Spleen (tissue), 11 donors: ENCODE results near the gene BACE1-AS. TPM values are rescaled to one million over a fixed set of nuclear protein-coding genes. Genes with fewer than 3 reads are reported as not detected.

Experiments used
- DNase-seq: peaks from one replicate; pipeline ENCODE4 v3.0.0-alpha.2; 2020
- H3K27ac ChIP-seq, 8 donors: fragments of 200-600 bp; sonication (generic) in 7 of 8; 1 replicate in 4 of 8; 2 replicates in 4 of 8; pipeline versions ENCODE4 v1.5.0 to v1.8.0; 2016 to 2021; ENCODE audit warnings: inconsistent platforms in 4 of 8, mild to moderate bottlenecking in 4 of 8, moderate library complexity in 1 of 8
- H3K27me3 ChIP-seq, 7 donors: fragments of 200-600 bp; sonication (generic) in 6 of 7; replicated peaks in 1 of 7; 1 replicate in 4 of 7; 2 replicates in 3 of 7; pipeline versions ENCODE4 v1.5.0 to v1.8.0; 2016 to 2021; ENCODE audit warnings: inconsistent platforms in 3 of 7, mild to moderate bottlenecking in 1 of 7
- H3K36me3 ChIP-seq, 6 donors: fragments of 200-600 bp; sonication (generic) in 5 of 6; 1 replicate in 4 of 6; 2 replicates in 2 of 6; pipeline versions ENCODE4 v1.5.0 to v1.8.0; 2016 to 2021; ENCODE audit warnings: inconsistent platforms in 2 of 6
- H3K4me1 ChIP-seq, 6 donors: fragments of 200-600 bp; sonication (generic) in 5 of 6; 1 replicate in 3 of 6; 2 replicates in 3 of 6; pipeline versions ENCODE4 v1.5.0 to v1.8.0; 2016 to 2021; ENCODE audit warnings: inconsistent platforms in 3 of 6
- H3K4me3 ChIP-seq, 8 donors: fragments of 200-600 bp; sonication (generic) in 7 of 8; 1 replicate in 4 of 8; 2 replicates in 4 of 8; pipeline versions ENCODE4 v1.5.0 to v1.8.0; 2016 to 2021; ENCODE audit warnings: inconsistent platforms in 4 of 8, mild to moderate bottlenecking in 4 of 8, moderate library complexity in 2 of 8
- H3K9me3 ChIP-seq, 8 donors: fragments of 200-600 bp; sonication (generic) in 7 of 8; 1 replicate in 4 of 8; 2 replicates in 4 of 8; pipeline versions ENCODE4 v1.5.0 to v1.8.0; 2016 to 2021; ENCODE audit warnings: inconsistent platforms in 4 of 8
- POLR2A ChIP-seq, 3 donors: fragments of 450-650 bp; IDR thresholded peaks; one replicate each; pipeline ENCODE4 v1.5.1; 2017; ENCODE audit warnings: antibody characterized with exemption in 3 of 3, mild to moderate bottlenecking in 1 of 3
- POLR2AphosphoS5 ChIP-seq, 3 donors: sonication (generic); formaldehyde crosslinking; IDR thresholded peaks; one replicate each; pipeline ENCODE4 v1.5.1; 2017; ENCODE audit warnings: antibody characterized with exemption in 3 of 3
- WGBS, 5 donors: extraction: QIAGEN DNeasy Blood & Tissue Kit in 3 of 5; methylation state at CpG; one replicate each; pipeline versions ENCODE4 v1.1.5 to v1.1.7; 2013 to 2018; 5-methylcytosine and 5-hydroxymethylcytosine counted together
- intact Hi-C: fragments of 100-400 bp; cut with DNase I; formaldehyde crosslinking; loops from one replicate; pipeline ENCODE4 v1.15.0; 2023; ENCODE audit warnings: low total_unique reads
- polyA plus RNA-seq, 3 donors: library from polyadenylated mRNA; stranded (reverse); fragments of 200-250 nt; gene quantifications; one replicate each; pipeline ENCODE4 v1.2.1, GENCODE V29; 2013
- total RNA-seq, 7 donors: library from RNA; depleted of rRNA in 3 of 7; stranded (reverse); fragments of >200 nt in 3 of 7; fragmentation: NEBNext Ultra II Directional in 4 of 7; extraction: Animal tissue kit (Norgen Biotek cat#: 25700) in 4 of 7; gene quantifications; one replicate each; pipeline versions ENCODE4 v1.1.0 to v1.2.1, GENCODE V29; 2016 to 2021
- TF ChIP-seq, protein P1 (sequence below), 11 experiments: fragments of 200-600 bp in 7 of 11; fragments of 450-650 bp in 4 of 11; sonication (generic) in 4 of 11; IDR thresholded peaks in 8 of 11; conservative IDR thresholded peaks in 3 of 11; 1 replicate in 7 of 11; 2 replicates in 4 of 11; pipeline versions ENCODE4 v1.4.0 to v1.8.0; 2016 to 2021; ENCODE audit warnings: antibody characterized with exemption in 11 of 11, inconsistent platforms in 4 of 11, mild to moderate bottlenecking in 1 of 11
- donor health status: healthy with polysubstance abuse.
- donor health status: DM: no; HTN: no; CAD: no; lungs with moderate emphysema.
- donor health status: DM: no; HTN: no; CAD: no.
- donor health status: Bipolar disorder and iron deficiency.
- donor health status: healthy.
- donor health status: DM: no; HTN: no; CAD: no.
- donor health status: DM: yes; HTN: yes; CAD: no.

Gene BACE1-AS
- total and polyA plus RNA-seq, 10 donors: 3.9 to 12.1 (median 8.8) TPM

DNA sequence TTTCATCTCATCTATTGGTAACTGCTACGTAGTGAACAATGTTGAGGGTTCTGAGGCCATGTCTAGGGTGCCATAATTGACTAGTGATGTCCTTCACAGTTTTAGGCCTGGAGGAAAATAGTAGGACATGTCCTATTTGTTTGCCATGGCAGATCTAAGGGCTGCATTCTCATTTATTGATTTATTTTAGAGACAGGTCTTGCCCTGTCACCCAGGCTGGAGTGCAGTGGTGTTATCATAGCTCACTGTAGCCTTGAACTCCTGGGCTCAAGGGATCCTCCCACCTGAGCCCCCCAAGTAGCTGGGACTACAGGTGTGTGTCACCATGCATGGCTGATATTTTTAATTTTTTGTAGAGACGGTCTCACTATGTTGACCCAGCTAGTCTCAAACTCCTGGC lies 41.7 kb downstream of the BACE1-AS start:
- H3K36me3 ChIP-seq: peaks cover 0 to 25% (median 10%) of the 10 kb centered on the region in 6 donors
- 49 to 90% (median 71%) methylated on average over 2 of the region's 2 CpGs for WGBS, 5 donors
- TF ChIP-seq, protein P1, sequence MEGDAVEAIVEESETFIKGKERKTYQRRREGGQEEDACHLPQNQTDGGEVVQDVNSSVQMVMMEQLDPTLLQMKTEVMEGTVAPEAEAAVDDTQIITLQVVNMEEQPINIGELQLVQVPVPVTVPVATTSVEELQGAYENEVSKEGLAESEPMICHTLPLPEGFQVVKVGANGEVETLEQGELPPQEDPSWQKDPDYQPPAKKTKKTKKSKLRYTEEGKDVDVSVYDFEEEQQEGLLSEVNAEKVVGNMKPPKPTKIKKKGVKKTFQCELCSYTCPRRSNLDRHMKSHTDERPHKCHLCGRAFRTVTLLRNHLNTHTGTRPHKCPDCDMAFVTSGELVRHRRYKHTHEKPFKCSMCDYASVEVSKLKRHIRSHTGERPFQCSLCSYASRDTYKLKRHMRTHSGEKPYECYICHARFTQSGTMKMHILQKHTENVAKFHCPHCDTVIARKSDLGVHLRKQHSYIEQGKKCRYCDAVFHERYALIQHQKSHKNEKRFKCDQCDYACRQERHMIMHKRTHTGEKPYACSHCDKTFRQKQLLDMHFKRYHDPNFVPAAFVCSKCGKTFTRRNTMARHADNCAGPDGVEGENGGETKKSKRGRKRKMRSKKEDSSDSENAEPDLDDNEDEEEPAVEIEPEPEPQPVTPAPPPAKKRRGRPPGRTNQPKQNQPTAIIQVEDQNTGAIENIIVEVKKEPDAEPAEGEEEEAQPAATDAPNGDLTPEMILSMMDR (IDR thresholded peaks at IDR 0.05 in 8 of 11, conservative IDR thresholded peaks at IDR 0.05 in 3 of 11): no peak
- no peak for TF ChIP-seq POLR2A (IDR thresholded peaks at IDR 0.05)
- TF ChIP-seq POLR2AphosphoS5 (IDR thresholded peaks at IDR 0.05): no peak

DNA sequence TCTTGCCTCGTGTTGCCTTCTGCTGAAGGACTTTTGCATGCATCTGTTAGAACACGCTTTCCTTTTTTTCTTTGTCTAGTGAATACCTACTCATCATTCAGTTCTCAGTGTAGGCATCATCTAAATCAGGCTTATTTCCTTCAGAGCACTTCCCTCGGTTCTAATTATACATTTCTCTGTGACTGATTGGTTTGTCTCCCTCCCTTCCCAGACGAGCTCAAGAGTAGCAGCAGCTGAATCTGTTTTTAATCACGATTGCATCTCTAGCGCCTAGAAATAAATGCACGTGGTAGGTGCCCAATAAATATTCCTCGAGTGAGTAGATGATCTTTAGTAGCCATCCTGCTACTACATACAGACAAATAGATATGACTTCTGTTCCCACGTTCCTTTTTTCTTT lies 42.8 kb downstream of the BACE1-AS start:
- H3K27ac ChIP-seq: no peak overlapping the region
- no peaks in the 10 kb centered on the region for H3K9me3 ChIP-seq
- peaks cover 4 to 19% (median 6%) of the 10 kb centered on the region in 6 donors for H3K4me1 ChIP-seq
- DNase-seq: no peak
- intact Hi-C loops: no loop called here
- no peaks in the 10 kb centered on the region for H3K27me3 ChIP-seq
- no peak for TF ChIP-seq POLR2AphosphoS5 (IDR thresholded peaks at IDR 0.05)
- TF ChIP-seq POLR2A (IDR thresholded peaks at IDR 0.05): no peak
- 88 to 94% (median 89%) methylated on average over 9 of the region's 9 CpGs for WGBS, 5 donors
- no peak overlapping the region for H3K4me3 ChIP-seq
- peaks cover 0 to 35% (median 15%) of the 10 kb centered on the region in 6 donors for H3K36me3 ChIP-seq

More for the DNA sequence above, 41.7 kb downstream of the BACE1-AS start:
- H3K4me1 ChIP-seq: peaks cover 6 to 26% (median 13%) of the 10 kb centered on the region in 6 donors
- intact Hi-C loops: no loop called here
- peak; percentile 21 for DNase-seq
- H3K27me3 ChIP-seq: no peaks in the 10 kb centered on the region
- H3K9me3 ChIP-seq: no peaks in the 10 kb centered on the region
- H3K4me3 ChIP-seq: no peak overlapping the region
- H3K27ac ChIP-seq: no peak overlapping the region

DNA sequence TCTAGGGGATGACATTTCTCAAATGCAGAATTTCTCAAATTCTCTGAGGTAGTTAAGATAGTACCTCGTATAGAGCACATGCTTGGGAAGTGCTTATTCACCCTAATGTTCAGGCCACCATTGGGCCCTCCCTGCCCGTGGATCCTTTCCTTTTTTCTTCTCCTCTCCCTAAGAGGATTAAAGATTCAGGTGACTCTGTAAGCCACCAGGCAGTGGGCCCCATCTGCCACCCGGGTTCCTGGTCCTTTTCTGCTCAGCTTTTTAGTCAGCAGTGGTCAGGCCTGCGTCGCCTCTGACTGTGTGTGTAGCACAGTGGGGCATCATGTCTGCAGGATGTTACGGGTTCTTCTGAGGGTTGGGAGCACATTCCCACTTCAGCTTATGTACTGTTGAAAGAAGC lies 43.8 kb downstream of the BACE1-AS start:
- Histone ChIP-seq H3K36me3 (peaks cover 0 to 44% (median 19%) of the 10 kb centered on the region in 6 donors), H3K27ac (no peak overlapping the region), H3K4me1 (peaks cover 0 to 9% (median 0%) of the 10 kb centered on the region in 6 donors), H3K4me3 (no peak overlapping the region), H3K27me3 (no peaks in the 10 kb centered on the region), H3K9me3 (no peaks in the 10 kb centered on the region)
- intact Hi-C loops: no loop called here
- TF ChIP-seq POLR2A (IDR thresholded peaks at IDR 0.05) (no peak), POLR2AphosphoS5 (IDR thresholded peaks at IDR 0.05) (no peak)
- TF ChIP-seq, protein P1 (IDR thresholded peaks at IDR 0.05 in 8 of 11, conservative IDR thresholded peaks at IDR 0.05 in 3 of 11): no peak
- DNase-seq: peak; percentile 43
- 80 to 98% (median 90%) methylated on average over 6 of the region's 6 CpGs for WGBS, 5 donors

DNA sequence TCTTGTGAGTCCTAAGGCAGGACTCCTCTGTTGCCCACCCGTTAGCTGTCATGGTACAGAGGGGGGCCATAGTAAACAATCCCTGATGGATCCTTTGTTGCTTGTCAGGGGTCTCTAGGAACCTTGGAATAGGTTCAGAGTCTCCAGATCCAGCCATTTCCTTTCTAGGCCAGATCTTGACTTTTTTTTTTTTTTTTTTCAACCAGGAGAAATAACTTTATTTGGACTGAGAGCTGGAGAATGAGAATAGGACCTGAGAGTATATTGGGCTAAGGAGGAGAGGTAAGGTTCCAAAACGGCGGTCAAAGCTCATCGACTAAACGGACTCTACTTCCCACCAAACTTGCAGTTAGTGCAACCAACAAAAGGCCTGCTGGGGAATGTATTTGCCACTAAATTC lies 44.3 kb downstream of the BACE1-AS start:
- no peaks in the 10 kb centered on the region for H3K9me3 ChIP-seq
- no peak overlapping the region for H3K27ac ChIP-seq
- intact Hi-C loops: no loop called here
- WGBS, 5 donors: 85 to 97% (median 97%) methylated on average over 5 of the region's 5 CpGs
- peaks cover 0 to 50% (median 22%) of the 10 kb centered on the region in 6 donors for H3K36me3 ChIP-seq
- no peaks in the 10 kb centered on the region for H3K27me3 ChIP-seq
- DNase-seq: no peak
- H3K4me1 ChIP-seq: peaks cover 0 to 4% (median 0%) of the 10 kb centered on the region in 6 donors
- no peak overlapping the region for H3K4me3 ChIP-seq
- TF ChIP-seq POLR2A (IDR thresholded peaks at IDR 0.05) (no peak), POLR2AphosphoS5 (IDR thresholded peaks at IDR 0.05) (no peak)
- TF ChIP-seq, protein P1 (IDR thresholded peaks at IDR 0.05 in 8 of 11, conservative IDR thresholded peaks at IDR 0.05 in 3 of 11): no peak
